HepG2 (cell line): Measurements from ENCODE around the gene APLP1. TPM values are rescaled to one million over a fixed set of nuclear protein-coding genes. Genes with fewer than 3 reads are reported as not detected.

Experiments used
- ATAC-seq: fragments of 200-7000 bp; cut with Tn5 transposase; 3 replicates; pipeline ENCODE4 v1.9.1; 2020; ENCODE audit warnings: mild to moderate bottlenecking, moderate library complexity
- BruUV-seq: library from RNA; stranded (reverse); fragments of 400-500 nt; replicated peaks from 2 replicates; lab custom pipeline; 2021; lab: Mats Ljungman, UMichigan
- CTCF ChIA-PET: fragments of 300-600 bp; formaldehyde crosslinking; extraction: SDS; loops from one replicate; lab custom pipeline; 2021; ENCODE audit warnings: low total read pairs, inconsistent platforms, low intra/inter-chr PET ratio; lab: Yijun Ruan, JAX
- POLR2A ChIA-PET: fragments of 350-600 bp; sonication (Branson Sonifier 250); formaldehyde crosslinking; loops from one replicate; lab custom pipeline; 2020; ENCODE audit warnings: antibody characterized with exemption, inconsistent platforms; lab: Yijun Ruan, JAX
- DNase-seq: peaks from one replicate; pipeline ENCODE4 v3.0.0-alpha.2; 2015; ENCODE audit warnings: low spot score
- FAIRE-seq: peaks from 3 replicates; lab custom pipeline; 2011; peaks lifted over from hg19 to GRCh38; lab: Jason Lieb, UNC
- H2AFZ ChIP-seq: one replicate; pipeline ENCODE4 v1.6.1; 2011; ENCODE audit warnings: low read length, inconsistent platforms
- H3K27ac ChIP-seq: fragments of 300-600 bp; 3 replicates; pipeline ENCODE4 v1.8.0; 2011; ENCODE audit warnings: mixed run types, mild to moderate bottlenecking, mixed read lengths, low read length, inconsistent platforms; ENCODE audit not compliant: insufficient read depth; ENCODE audit errors: extremely low read length
- H3K27me3 ChIP-seq, 2 experiments: fragments of 200-600 bp in 1 of 2; 2 replicates in 1 of 2; 3 replicates in 1 of 2; pipeline versions ENCODE4 v1.6.0 to v1.8.0; 2011; ENCODE audit warnings: low read length in 2 of 2, mild to moderate bottlenecking in 2 of 2, moderate library complexity in 2 of 2, inconsistent platforms in 1 of 2; ENCODE audit not compliant: insufficient read depth in 2 of 2, control insufficient read depth in 1 of 2
- H3K36me3 ChIP-seq, 2 experiments: fragments of 200-600 bp in 1 of 2; replicated peaks in 1 of 2; 2 replicates in 1 of 2; 3 replicates in 1 of 2; pipeline versions ENCODE4 v1.5.1 to v1.8.0; 2011; ENCODE audit warnings: low read length in 2 of 2, inconsistent platforms in 1 of 2; ENCODE audit not compliant: insufficient read depth in 2 of 2, control insufficient read depth in 1 of 2
- H3K4me1 ChIP-seq: 2 replicates; pipeline ENCODE4 v1.5.1; 2012; ENCODE audit warnings: low read length, inconsistent platforms; ENCODE audit not compliant: insufficient read depth
- H3K4me2 ChIP-seq: 2 replicates; pipeline ENCODE4 v1.6.0; 2011; ENCODE audit warnings: low read depth, low read length, inconsistent platforms
- H3K4me3 ChIP-seq, 3 experiments: fragments of 200-600 bp in 1 of 3; sonication (generic), shearing (Covaris generic) in 1 of 3; replicated peaks in 1 of 3; 2 replicates each; pipeline ENCODE4 v1.5.1; 2011 to 2016; ENCODE audit warnings: low read length in 3 of 3, inconsistent platforms in 2 of 3, low read depth in 2 of 3, mild to moderate bottlenecking in 2 of 3, control low read depth in 1 of 3, mixed read lengths in 1 of 3; ENCODE audit not compliant: insufficient read depth in 1 of 3
- H3K79me2 ChIP-seq: one replicate; pipeline ENCODE4 v1.6.1; 2011; ENCODE audit warnings: low read length, inconsistent platforms; ENCODE audit not compliant: insufficient read depth
- H3K9ac ChIP-seq: 2 replicates; pipeline ENCODE4 v1.6.0; 2011; ENCODE audit warnings: mild to moderate bottlenecking, low read depth, low read length, inconsistent platforms; ENCODE audit not compliant: insufficient read depth
- H3K9me3 ChIP-seq: 2 replicates; pipeline ENCODE4 v1.5.1; 2012; ENCODE audit warnings: mild to moderate bottlenecking, low read length
- H4K20me1 ChIP-seq: 2 replicates; pipeline ENCODE4 v1.6.0; 2011; ENCODE audit warnings: inconsistent platforms, mild to moderate bottlenecking, low read length, moderate library complexity; ENCODE audit not compliant: insufficient read depth
- AGO1 ChIP-seq: fragments of 200-400 bp; formaldehyde crosslinking; IDR thresholded peaks from 2 replicates; pipeline ENCODE4 v1.6.1; 2017; ENCODE audit warnings: mild to moderate bottlenecking, low read depth, low read length, moderate library complexity; ENCODE audit not compliant: poor library complexity, severe bottlenecking
- ATF2 ChIP-seq: sonication (generic); formaldehyde crosslinking; IDR thresholded peaks from 2 replicates; pipeline ENCODE4 v1.4.0; 2020; ENCODE audit warnings: missing genetic modification reagents
- DNMT1 ChIP-seq: sonication (generic); formaldehyde crosslinking; IDR thresholded peaks from 2 replicates; pipeline ENCODE4 v1.5.1; 2020; ENCODE audit warnings: mild to moderate bottlenecking, missing genetic modification reagents
- NFE2L1 ChIP-seq: sonication (generic); formaldehyde crosslinking; IDR thresholded peaks from 2 replicates; pipeline ENCODE4 v1.4.0; 2020; ENCODE audit warnings: missing genetic modification reagents, mild to moderate bottlenecking, borderline replicate concordance
- NR2F1 ChIP-seq, 2 experiments: fragments of 450-650 bp in 1 of 2; formaldehyde crosslinking in 1 of 2; IDR thresholded peaks; 2 replicates each; pipeline versions ENCODE4 v1.5.0 to v1.6.1; 2016 to 2020; ENCODE audit warnings: mild to moderate bottlenecking in 1 of 2, missing compliant biosample characterization in 1 of 2, missing genetic modification reagents in 1 of 2, moderate library complexity in 1 of 2
- PHF5A ChIP-seq: IDR thresholded peaks from one replicate; pipeline ENCODE4 v1.6.1; 2018; ENCODE audit warnings: low read depth, missing genetic modification reagents; ENCODE audit not compliant: unreplicated experiment
- POLR2AphosphoS5 ChIP-seq: IDR thresholded peaks from 2 replicates; pipeline ENCODE4 v1.6.1; 2012; ENCODE audit warnings: low read depth, low read length
- ZKSCAN1 ChIP-seq: fragments of 150-350 bp; IDR thresholded peaks from 2 replicates; pipeline ENCODE4 v1.6.1; 2014; ENCODE audit warnings: low read length
- ZNF574 ChIP-seq: sonication (generic); formaldehyde crosslinking; IDR thresholded peaks from 2 replicates; pipeline ENCODE4 v1.4.0; 2020; ENCODE audit warnings: missing genetic modification reagents
- ZNF768 ChIP-seq: sonication (generic); formaldehyde crosslinking; IDR thresholded peaks from 2 replicates; pipeline ENCODE4 v1.4.0; 2020; ENCODE audit warnings: missing genetic modification reagents
- WGBS: methylation state at CpG from one replicate; pipeline ENCODE4 v1.1.6; 2017; ENCODE audit warnings: low lambda C conversion rate; 5-methylcytosine and 5-hydroxymethylcytosine counted together
- in situ Hi-C: cut with HindIII; loops from 2 replicates; pipeline ENCODE4 v1.10.0; 2017; ENCODE audit warnings: low pct_unique_long_range_greater_than_20kb; ENCODE audit not compliant: extremely low pct_ligation_motif_present
- intact Hi-C: fragments of 100-400 bp; cut with micrococcal nuclease; formaldehyde crosslinking; loops from one replicate; pipeline ENCODE4 v1.10.0; 2022; ENCODE audit not compliant: unreplicated experiment
- polyA plus RNA-seq, 8 experiments: library from polyadenylated mRNA; depleted of rRNA in 3 of 8; stranded (reverse) in 7 of 8; unstranded in 1 of 8; fragments of >200 nt; fragmentation: Illumina TruSeq in 4 of 8; extraction: Trizol in 4 of 8; gene quantifications; 2 replicates each; pipeline versions ENCODE4 v1.2.1 to v1.2.3, GENCODE V29; 2011 to 2016; ENCODE audit warnings: low read depth in 4 of 8, missing spikeins in 1 of 8, mixed read lengths in 1 of 8; ENCODE audit not compliant: insufficient read depth in 1 of 8
- total RNA-seq, 5 experiments: library from RNA; depleted of rRNA; stranded (reverse); fragments of >200 nt; fragmentation: Illumina TruSeq; extraction: Trizol; gene quantifications; 2 replicates each; pipeline ENCODE4 v1.2.3, GENCODE V29; 2016; ENCODE audit warnings: low read depth in 1 of 5
- TF ChIP-seq, protein P1 (sequence below): sonication (generic); formaldehyde crosslinking; IDR thresholded peaks from 2 replicates; pipeline ENCODE4 v1.4.0; 2020; ENCODE audit warnings: missing genetic modification reagents

Gene APLP1
- total and polyA plus RNA-seq, 2 of the 13 experiments (the other 11 are each of a cell fraction or from before 2014, with no cell fraction given) = 2.0 to 2.9 TPM

GRCh38 chr19:35908973-35909683 lies 40.8 kb downstream of the APLP1 start:
- POLR2A ChIA-PET = no interaction called here
- no peak overlapping the region for H2AFZ ChIP-seq
- H3K27ac ChIP-seq = no peak overlapping the region
- DNase-seq (no peak), ATAC-seq (no peak), FAIRE-seq (no peak)
- H4K20me1 ChIP-seq = no peaks in the 10 kb centered on the region
- H3K4me1 ChIP-seq = peaks cover 15% of the 10 kb centered on the region; the same call in 1 of the 2 replicates
- H3K9ac ChIP-seq = no peak overlapping the region
- CTCF ChIA-PET = no interaction called here
- TF ChIP-seq ZNF768 (CRISPR knock-in tag) (peak; percentile 82), AGO1 (no peak)
- H3K4me2 ChIP-seq = no peak overlapping the region
- in situ Hi-C loops = no loop called here
- no TSS peak for BruUV-seq
- intact Hi-C loops = no loop called here
- no peaks in the 10 kb centered on the region for H3K79me2 ChIP-seq
- H3K4me3 ChIP-seq = no peak overlapping the region
- WGBS = 52% methylated on average over 10 of the region's 10 CpGs
- H3K27me3 ChIP-seq = peaks cover 0 to 12% of the 10 kb centered on the region in 2 experiments; a peak in 3 of 5 replicates
- H3K36me3 ChIP-seq = no peaks in the 10 kb centered on the region
- no peaks in the 10 kb centered on the region for H3K9me3 ChIP-seq

- no peak overlapping the region for H3K4me3 ChIP-seq
- in situ Hi-C loops = no loop called here
- no peaks in the 10 kb centered on the region for H4K20me1 ChIP-seq
- H2AFZ ChIP-seq = no peak overlapping the region
- H3K79me2 ChIP-seq = no peaks in the 10 kb centered on the region
- ATAC-seq (no peak), DNase-seq (no peak), FAIRE-seq (no peak)
- peaks cover 15% of the 10 kb centered on the region; the same call in 1 of the 2 replicates for H3K4me1 ChIP-seq
- H3K4me2 ChIP-seq = no peak overlapping the region
- ChIA-PET POLR2A (no interaction called here), CTCF (no interaction called here)
- no peak overlapping the region for H3K9ac ChIP-seq
- H3K27ac ChIP-seq = no peak overlapping the region
- peaks cover 0 to 6% of the 10 kb centered on the region in 2 experiments; a peak in 3 of 5 replicates for H3K27me3 ChIP-seq
- no TSS peak for BruUV-seq
- H3K9me3 ChIP-seq = no peaks in the 10 kb centered on the region
- intact Hi-C loops = no loop called here
- WGBS = 33% methylated on average over 5 of the region's 6 CpGs
- H3K36me3 ChIP-seq = no peaks in the 10 kb centered on the region
- TF ChIP-seq ATF2 (CRISPR knock-in tag) (no peak), ZKSCAN1 (no peak), ZNF768 (CRISPR knock-in tag) (no peak), POLR2AphosphoS5 (no peak), NR2F1 (CRISPR knock-in tag; IDR thresholded peaks at IDR 0.05) (no peak), NFE2L1 (CRISPR knock-in tag) (no peak), DNMT1 (CRISPR knock-in tag) (no peak), ZNF574 (CRISPR knock-in tag) (no peak), PHF5A (CRISPR knock-in tag) (no peak)
- TF ChIP-seq, protein P1, sequence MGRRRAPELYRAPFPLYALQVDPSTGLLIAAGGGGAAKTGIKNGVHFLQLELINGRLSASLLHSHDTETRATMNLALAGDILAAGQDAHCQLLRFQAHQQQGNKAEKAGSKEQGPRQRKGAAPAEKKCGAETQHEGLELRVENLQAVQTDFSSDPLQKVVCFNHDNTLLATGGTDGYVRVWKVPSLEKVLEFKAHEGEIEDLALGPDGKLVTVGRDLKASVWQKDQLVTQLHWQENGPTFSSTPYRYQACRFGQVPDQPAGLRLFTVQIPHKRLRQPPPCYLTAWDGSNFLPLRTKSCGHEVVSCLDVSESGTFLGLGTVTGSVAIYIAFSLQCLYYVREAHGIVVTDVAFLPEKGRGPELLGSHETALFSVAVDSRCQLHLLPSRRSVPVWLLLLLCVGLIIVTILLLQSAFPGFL (CRISPR knock-in tag) = no peak
Measured at GRCh38 chr19:35909684-35910035, 41.3 kb downstream of the APLP1 start.
